HUES64 (cell line): ENCODE results near the gene OXSM.
A peak's percentile ranks its signal among the peaks of the same experiment; 100 is the strongest.

ENCODE experiments used
- H3K27ac ChIP-seq: 2 replicates; pipeline ENCODE4 v1.7.0; 2013; ENCODE audit warnings: low read depth, low read length, inconsistent platforms
- H3K27me3 ChIP-seq: 2 replicates; pipeline ENCODE4 v1.6.1; 2013; ENCODE audit warnings: mild to moderate bottlenecking, low read length; ENCODE audit not compliant: insufficient read depth
- H3K36me3 ChIP-seq: 2 replicates; pipeline ENCODE4 v1.6.1; 2013; ENCODE audit warnings: mild to moderate bottlenecking, low read length; ENCODE audit not compliant: insufficient read depth
- H3K4me1 ChIP-seq: 2 replicates; pipeline ENCODE4 v1.6.1; 2013; ENCODE audit warnings: mild to moderate bottlenecking, low read length, moderate library complexity; ENCODE audit not compliant: insufficient read depth
- H3K4me3 ChIP-seq: 2 replicates; pipeline ENCODE4 v1.5.1; 2013; ENCODE audit warnings: mild to moderate bottlenecking, low read length, moderate library complexity
- H3K9ac ChIP-seq: 2 replicates; pipeline ENCODE4 v1.6.1; 2013; ENCODE audit warnings: mild to moderate bottlenecking, low read depth, low read length
- H3K9me3 ChIP-seq: 2 replicates; pipeline ENCODE4 v1.6.1; 2013; ENCODE audit warnings: low read depth, low read length; ENCODE audit not compliant: insufficient read depth
- WGBS: fragments of 150-250, 120-280 bp; methylation state at CpG from one replicate; pipeline ENCODE4 v1.1.7; 2013; ENCODE audit warnings: missing lambda C conversion rate; 5-methylcytosine and 5-hydroxymethylcytosine counted together

Gene OXSM

DNA sequence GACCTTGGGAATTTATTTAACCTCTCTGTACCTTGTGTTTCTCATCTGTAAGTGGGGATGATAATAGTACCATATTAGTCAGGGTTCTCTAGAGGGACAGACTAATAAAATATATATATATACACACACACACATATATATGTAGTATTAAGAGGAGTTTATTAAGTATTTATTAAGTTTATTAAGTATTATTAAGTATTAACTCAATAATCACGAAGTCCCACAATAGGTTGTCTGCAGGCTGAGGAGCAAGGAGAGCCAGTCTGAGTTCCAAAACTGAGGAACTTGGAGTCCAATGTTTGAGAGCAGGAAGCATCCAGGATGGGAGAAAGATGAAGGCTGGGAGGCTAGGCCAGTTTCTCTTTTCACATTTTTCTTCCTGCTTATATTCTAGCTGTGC lies 14.8 kb downstream of the OXSM start:
- Histone ChIP-seq H3K4me1 (no peaks in the 10 kb centered on the region), H3K9ac (no peak overlapping the region), H3K27me3 (no peaks in the 10 kb centered on the region), H3K4me3 (no peak overlapping the region), H3K36me3 (no peaks in the 10 kb centered on the region), H3K9me3 (no peaks in the 10 kb centered on the region), H3K27ac (no peak overlapping the region)
- WGBS, result 85% methylated on average over 1 of the region's 1 CpG

DNA sequence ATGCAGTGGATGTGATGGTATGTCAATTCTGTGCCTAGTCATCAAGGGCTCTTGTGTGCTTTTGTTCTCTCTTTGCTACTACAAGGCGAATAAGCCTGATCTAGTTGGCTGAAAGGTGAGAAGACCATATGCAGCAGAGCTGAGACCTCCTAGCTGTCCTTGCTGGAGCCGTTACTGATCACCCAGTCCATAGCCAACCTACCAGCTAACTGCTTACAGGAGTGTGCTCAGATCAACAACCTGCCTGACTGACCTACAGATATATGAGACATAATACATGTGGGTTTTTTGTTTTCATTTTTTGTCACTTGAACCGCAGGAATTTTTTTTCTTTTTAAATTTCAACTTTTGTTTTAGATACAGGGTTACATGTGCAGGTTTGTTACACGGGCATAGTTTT lies 22.8 kb downstream of the OXSM start:
- H3K27ac ChIP-seq, result no peak overlapping the region
- peaks cover 3% of the 10 kb centered on the region; the same call in 1 of the 2 replicates for H3K4me1 ChIP-seq
- H3K9me3 ChIP-seq, result no peaks in the 10 kb centered on the region
- H3K4me3 ChIP-seq, result no peak overlapping the region
- WGBS, result 89% methylated on average over 4 of the region's 4 CpGs
- H3K27me3 ChIP-seq, result no peaks in the 10 kb centered on the region
- H3K36me3 ChIP-seq, result no peaks in the 10 kb centered on the region
- no peak overlapping the region for H3K9ac ChIP-seq

DNA sequence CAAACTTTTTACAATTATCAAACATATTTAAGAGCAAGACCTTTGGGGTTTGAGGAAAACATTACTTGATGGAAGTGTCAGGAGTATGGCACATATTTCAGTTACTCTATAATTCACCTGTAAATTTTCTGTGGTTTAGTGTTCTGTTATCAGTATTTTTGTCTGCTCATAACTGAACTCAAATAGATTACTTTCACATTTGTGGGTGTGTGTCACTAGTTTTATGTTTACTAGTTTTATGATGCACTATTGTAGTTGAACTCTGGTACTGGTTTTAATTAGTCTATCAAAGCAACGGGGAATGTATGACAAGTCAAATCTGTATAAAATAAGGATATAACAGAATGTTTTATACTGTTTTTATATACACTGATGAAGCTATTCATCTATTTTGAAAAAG lies 27.2 kb downstream of the OXSM start:
- Histone ChIP-seq H3K9ac (no peak overlapping the region), H3K27me3 (no peaks in the 10 kb centered on the region), H3K4me3 (no peak overlapping the region), H3K9me3 (no peaks in the 10 kb centered on the region), H3K4me1 (peaks cover 24% of the 10 kb centered on the region), H3K36me3 (no peaks in the 10 kb centered on the region), H3K27ac (no peak overlapping the region)
- WGBS, result 100% methylated on average over 1 of the region's 1 CpG

DNA sequence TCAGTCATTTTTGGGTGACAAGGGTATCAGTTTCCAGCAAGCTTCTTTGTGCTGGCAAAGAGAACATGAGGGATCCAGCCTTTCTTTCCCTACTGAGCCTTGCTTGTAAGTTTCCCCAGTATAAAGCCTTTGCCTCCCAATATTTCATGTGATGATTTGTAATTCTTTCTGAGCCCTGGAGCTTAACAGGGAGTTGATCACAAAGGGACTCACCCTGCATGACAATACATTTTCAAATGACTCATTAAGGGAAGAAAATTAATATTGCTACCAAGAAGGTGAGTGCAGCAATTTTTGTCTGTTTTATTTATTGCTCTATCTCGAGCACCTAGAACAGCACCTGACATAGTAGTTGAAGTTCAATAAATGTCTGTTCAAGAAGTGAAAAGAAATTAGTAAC lies 27.7 kb downstream of the OXSM start:
- Histone ChIP-seq H3K27me3 (no peaks in the 10 kb centered on the region), H3K4me3 (no peak overlapping the region), H3K9me3 (no peaks in the 10 kb centered on the region), H3K4me1 (peaks cover 24% of the 10 kb centered on the region), H3K36me3 (no peaks in the 10 kb centered on the region), H3K9ac (no peak overlapping the region), H3K27ac (no peak overlapping the region)
- 100% methylated on average over 1 of the region's 1 CpG for WGBS

DNA sequence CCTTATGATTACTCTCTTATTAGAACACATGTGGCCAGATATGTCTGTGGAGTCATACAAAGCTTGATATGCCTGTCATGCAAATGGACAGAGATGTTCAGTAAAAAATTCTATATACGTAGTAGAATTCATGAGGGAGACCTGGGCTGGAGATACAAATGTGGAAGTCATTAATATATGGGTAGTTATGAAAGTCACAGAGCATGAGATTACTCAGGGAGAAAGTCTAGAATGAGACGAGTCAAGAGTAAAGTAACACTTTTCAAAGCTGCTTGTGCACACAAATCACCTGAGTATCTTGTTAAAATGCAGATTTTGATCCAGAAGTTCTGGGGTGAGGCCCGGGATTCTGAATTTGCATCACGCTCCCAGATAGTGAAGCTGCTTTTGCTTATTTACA lies 28.4 kb downstream of the OXSM start:
- Histone ChIP-seq H3K27ac (no peak overlapping the region), H3K9ac (no peak overlapping the region), H3K4me1 (peaks cover 24% of the 10 kb centered on the region), H3K4me3 (no peak overlapping the region), H3K27me3 (no peaks in the 10 kb centered on the region), H3K36me3 (no peaks in the 10 kb centered on the region), H3K9me3 (no peaks in the 10 kb centered on the region)
- 96% methylated on average over 4 of the region's 4 CpGs for WGBS

DNA sequence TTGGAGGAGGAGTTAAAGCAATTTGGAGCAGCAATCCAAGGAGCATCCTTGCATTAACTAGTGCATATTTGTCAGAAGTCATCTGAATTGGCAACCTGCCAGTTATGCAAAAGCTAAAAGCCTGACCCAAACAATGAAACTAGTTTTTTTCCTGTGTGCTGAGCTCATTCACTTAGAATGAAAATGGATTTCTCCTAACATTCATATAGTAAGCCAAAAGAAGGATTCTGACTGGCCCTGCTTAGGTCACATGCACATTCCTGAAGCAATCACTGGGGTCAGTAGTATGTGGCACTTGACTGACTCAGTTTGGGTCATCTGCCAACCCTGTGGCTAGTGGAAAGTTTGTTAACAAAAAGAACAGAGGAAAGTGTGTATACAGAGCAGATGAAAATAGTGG lies 30.5 kb downstream of the OXSM start:
- H3K4me3 ChIP-seq, result no peak overlapping the region
- H3K4me1 ChIP-seq, result peaks cover 24% of the 10 kb centered on the region
- H3K9me3 ChIP-seq, result no peaks in the 10 kb centered on the region
- no peak overlapping the region for H3K9ac ChIP-seq
- peak overlapping the region; percentile 71; the same call in 1 of the 2 replicates for H3K27ac ChIP-seq
- no peaks in the 10 kb centered on the region for H3K36me3 ChIP-seq
- H3K27me3 ChIP-seq, result no peaks in the 10 kb centered on the region

DNA sequence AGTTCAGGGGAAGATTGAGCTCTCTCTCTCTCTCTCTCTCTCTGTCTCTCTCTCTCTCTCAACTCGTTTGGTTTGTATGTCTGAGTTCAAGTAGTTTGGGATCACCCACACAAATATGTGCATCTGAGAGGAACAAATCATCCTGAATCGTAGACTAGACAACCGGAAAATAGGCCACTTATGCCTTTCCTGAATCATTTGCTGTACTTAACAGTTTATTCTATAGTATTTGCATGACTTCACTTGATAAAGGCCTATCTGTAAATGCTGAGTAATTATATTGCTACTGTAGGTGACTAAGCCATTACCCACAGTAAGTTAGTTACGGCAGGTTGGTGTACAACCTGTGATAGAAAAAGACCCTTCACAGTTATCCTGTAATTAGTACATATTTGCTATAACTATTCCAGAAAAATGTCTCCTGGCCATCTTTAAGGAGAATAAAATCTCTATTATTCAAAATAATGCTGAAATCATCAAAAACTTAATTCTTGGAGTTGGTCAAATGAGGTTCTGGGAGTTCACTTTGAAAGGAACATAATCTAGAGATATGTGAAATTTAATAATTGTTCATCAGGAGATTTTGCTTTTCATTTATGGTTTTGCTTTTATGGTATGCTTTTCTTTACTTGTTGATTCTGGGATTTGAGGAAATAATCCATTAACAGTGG lies 31.1 kb downstream of the OXSM start:
- H3K4me1 ChIP-seq, result peaks cover 24% of the 10 kb centered on the region
- H3K4me3 ChIP-seq, result no peak overlapping the region
- no peaks in the 10 kb centered on the region for H3K36me3 ChIP-seq
- no peak overlapping the region for H3K9ac ChIP-seq
- H3K27ac ChIP-seq, result peak overlapping the region; percentile 71; the same call in 1 of the 2 replicates
- 86% methylated on average over 4 of the region's 4 CpGs for WGBS
- no peaks in the 10 kb centered on the region for H3K27me3 ChIP-seq
- no peaks in the 10 kb centered on the region for H3K9me3 ChIP-seq

DNA sequence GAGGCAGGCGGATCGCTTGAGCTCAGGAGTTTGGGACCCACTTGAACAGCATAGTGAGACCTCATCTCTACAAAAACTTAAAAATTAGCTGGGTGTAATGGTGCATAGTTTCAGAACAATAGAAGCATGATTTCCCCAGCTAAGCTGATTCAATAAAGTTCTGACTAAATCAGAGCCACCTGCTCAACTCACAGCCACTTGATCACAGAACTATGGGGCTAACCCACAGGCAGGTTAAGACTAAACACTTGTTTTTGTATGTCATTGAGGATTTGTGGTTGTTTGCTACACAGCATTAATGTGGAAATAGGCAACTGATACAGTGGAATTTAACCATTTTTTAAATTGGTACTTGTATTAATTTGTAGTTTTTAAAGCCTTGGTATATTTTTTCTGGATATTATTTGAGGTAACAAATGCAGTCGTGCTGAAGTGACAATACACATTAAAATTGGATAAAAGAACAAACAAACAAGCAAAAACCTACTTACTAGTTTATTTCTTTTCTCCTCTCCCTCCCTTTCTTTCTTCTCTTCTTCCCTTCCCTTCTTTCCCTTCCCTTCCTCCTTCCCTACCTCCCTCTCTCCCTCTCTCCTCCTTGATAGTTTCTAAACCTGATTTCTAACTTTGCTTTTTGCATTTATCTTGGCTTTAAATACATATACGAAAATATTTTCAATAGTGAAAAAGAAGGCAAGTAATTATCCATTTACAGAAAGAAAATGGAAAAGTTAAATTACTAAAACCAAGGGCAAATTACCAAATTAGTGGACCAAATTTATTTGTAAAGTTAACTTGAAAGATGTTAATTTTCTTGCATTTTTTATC lies 32.1 kb downstream of the OXSM start:
- Histone ChIP-seq H3K9me3 (no peaks in the 10 kb centered on the region), H3K9ac (no peak overlapping the region), H3K4me1 (peaks cover 24% of the 10 kb centered on the region), H3K27me3 (no peaks in the 10 kb centered on the region), H3K27ac (no peak overlapping the region), H3K36me3 (no peaks in the 10 kb centered on the region), H3K4me3 (no peak overlapping the region)
- WGBS, result 61% methylated on average over 3 of the region's 4 CpGs

DNA sequence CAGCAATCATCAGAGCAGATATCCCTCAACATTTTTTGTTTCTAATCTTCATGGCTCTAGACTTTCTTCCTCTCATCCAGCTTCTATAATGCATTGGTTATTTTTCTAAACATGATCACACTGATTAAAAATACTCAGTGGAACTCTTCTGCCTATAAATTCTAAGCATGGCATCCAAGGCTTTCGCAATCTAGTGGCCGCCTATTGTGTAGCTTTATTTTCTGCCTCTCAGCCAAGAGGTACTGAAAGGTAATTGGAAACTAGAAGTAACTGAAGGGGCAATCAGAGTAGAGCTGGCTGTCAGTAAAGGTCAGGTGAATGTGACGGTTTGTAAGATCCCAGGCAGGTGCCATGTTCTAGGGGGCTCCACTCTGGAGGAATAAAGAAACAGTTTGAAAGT lies 33.4 kb downstream of the OXSM start:
- peaks cover 15% of the 10 kb centered on the region for H3K4me1 ChIP-seq
- 96% methylated on average over 3 of the region's 3 CpGs for WGBS
- H3K9me3 ChIP-seq, result no peaks in the 10 kb centered on the region
- no peak overlapping the region for H3K27ac ChIP-seq
- no peak overlapping the region for H3K4me3 ChIP-seq
- H3K9ac ChIP-seq, result no peak overlapping the region
- H3K27me3 ChIP-seq, result no peaks in the 10 kb centered on the region
- H3K36me3 ChIP-seq, result no peaks in the 10 kb centered on the region

DNA sequence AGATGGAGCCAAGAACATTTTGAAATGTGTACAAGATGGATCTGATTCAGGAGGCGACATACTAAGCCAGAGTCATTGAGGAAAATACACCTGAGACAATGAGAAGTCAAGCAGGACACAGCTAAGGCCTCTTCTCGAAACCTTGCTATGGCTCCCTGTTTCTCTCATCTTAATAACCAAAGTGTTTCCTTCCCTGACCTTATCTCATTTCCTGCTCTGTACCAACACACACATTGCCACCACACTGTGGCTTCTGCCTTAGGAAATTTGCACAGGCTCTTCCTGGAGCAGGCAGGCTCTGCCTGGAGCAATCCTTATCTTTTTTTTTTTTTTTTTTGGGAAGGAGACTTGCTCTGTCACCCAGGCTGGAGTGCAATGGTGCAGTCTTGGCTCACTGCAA lies 36.6 kb downstream of the OXSM start:
- no peak overlapping the region for H3K27ac ChIP-seq
- no peaks in the 10 kb centered on the region for H3K27me3 ChIP-seq
- no peak overlapping the region for H3K4me3 ChIP-seq
- H3K9me3 ChIP-seq, result no peaks in the 10 kb centered on the region
- WGBS, result 92% methylated on average over 2 of the region's 2 CpGs
- H3K36me3 ChIP-seq, result no peaks in the 10 kb centered on the region
- peaks cover 4% of the 10 kb centered on the region; the same call in 1 of the 2 replicates for H3K4me1 ChIP-seq
- H3K9ac ChIP-seq, result no peak overlapping the region

DNA sequence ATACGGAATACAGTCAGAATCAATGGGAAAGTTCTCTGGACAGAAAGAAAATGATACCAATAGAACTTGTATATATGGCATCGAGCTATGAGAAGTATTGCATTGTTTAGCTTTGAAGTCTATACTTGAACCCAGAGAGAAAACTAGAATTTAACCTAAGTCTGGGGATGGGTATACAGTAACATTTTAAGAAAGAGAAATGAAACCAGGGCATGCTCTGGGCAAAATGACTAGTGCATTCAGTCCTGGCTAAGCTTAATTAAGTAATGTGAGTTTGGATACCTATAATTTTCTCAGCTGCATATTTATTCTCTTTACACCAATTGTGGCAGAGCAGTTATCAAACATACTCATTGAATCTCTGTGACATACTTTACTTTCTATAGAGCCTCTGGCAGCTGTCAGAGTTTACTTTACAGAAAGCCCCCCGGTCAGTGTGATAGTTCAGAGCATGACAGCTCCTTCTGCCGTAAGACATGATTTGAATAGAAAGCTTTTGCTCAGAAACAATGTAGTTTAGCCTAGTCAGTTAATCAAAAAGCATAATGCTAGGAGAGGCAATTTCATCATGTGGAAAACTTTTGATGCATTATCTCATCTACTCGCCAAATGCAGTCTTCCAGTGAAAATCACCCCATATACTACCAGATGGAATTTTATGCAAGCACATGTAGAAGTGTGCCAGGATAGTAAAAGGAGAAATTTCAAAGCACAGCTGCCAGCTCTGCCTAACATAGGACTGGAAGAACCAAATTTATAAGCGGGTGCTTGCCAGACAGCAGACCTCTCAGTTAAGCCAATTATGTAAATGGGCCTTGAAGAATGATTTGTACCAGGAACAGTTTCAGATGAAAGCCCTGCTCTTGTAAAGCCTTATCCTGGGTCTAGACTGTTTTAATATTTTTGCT lies 40.7 kb downstream of the OXSM start:
- Histone ChIP-seq H3K4me3 (no peak overlapping the region), H3K27me3 (no peaks in the 10 kb centered on the region), H3K9me3 (no peaks in the 10 kb centered on the region), H3K4me1 (peaks cover 3% of the 10 kb centered on the region; the same call in 1 of the 2 replicates), H3K9ac (no peak overlapping the region), H3K27ac (no peak overlapping the region), H3K36me3 (no peaks in the 10 kb centered on the region)
- 79% methylated on average over 6 of the region's 6 CpGs for WGBS
